ENCODE results near the gene MEIS2. TPM values are rescaled to one million over a fixed set of nuclear protein-coding genes. Genes with fewer than 3 reads are reported as not detected.

MEIS2 gene
- total RNA-seq, 1 experiment from 2014 or later = 59.3 TPM

DNA sequence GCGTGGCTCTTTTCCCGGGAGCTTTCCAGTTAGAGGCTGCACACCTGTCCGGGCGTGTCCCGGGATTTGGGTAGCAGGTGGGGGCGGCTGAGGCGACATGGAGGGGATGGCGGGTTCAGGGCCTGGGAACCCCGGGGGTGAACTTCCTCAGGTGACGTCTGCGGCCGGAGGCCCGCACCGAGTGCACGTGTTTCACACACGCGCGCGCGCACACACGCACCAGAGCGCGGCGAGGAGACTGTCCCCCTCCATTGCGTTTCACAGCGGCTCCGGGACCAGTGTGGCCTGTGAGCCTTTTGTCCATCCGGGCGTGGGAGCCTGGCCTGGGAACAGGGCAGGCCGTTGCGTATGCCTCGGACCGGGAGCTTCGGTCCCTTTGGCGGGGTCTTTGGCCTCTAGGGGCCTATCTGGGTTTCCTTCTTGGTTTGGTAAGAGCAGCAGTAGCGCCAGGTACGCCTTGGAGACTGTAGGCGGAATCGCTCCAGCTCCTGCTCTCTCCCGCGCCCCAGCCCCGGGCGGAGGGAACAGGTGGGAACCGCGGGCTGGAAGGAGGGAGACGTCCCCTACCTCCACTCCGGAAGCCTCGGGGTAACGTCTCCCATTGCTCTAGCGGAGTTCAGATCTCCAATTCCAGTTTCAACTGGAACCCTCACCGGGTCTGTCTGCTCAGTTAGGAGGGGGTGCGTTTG is 220.0 kb downstream of the MEIS2 start:
- no peak for DNase-seq (ENCODE audit: low spot score)

DNA sequence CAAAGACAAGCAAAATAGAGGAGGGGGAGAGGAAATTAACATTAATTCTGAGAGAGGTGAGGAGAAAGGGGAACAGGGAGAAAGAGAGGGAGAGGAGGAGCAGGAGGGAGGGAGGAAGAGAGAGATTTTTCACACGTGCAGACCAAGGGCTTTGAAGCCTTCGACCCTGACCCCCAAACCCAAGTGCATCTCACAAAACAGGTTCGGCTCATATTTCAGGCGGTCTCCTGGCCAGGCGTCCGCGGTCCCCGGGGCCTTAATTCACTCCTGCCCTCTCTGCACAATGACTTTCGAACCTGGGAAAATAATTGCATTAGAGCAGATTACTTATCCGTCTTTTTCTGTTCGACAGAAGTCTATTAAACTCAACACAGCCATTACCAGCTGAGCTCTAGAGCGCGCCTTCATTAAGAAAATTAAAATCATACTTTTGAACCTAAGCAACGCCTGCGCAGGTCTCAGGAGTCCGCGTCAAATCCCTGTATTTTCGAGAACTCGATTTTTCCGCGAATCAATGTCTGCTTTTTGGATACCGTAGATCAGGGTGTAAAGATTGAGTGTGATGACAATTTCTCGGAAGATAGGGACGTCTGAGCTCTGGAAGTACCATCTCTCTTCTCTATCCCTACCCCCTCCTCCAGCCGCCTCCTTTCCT is 220.7 kb downstream of the MEIS2 start:
- no peak for DNase-seq (ENCODE audit: low spot score)

DNA sequence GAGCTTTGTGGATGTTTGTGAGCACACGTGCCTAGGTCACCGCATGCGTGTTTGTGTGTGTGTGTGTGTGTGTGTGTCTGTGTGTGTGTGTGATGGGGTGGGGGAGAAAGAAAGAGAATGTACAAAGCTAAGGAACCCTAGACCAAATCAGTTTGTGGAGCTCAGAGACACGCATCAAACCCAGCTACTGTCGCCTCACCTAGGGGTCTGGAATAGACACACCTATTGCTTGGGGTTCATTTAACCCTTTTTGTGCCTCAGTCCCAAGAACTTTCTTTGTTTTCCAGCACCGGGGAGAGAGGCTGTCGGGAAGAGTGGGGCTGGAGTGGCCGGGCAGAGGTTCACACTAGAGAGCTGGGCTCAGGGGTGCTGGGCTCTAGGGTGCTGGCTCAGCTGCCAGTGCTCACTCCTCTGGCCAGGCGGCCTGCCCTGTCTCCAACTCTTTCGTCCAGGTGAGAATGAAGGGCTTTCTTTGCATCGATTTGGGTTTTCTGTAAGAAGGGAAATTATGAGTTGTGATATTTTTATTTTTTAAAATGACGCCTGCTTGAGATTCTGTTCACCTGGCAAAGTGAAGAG is 221.6 kb downstream of the MEIS2 start:
- DNase-seq (ENCODE audit: low spot score) = no peak

DNA sequence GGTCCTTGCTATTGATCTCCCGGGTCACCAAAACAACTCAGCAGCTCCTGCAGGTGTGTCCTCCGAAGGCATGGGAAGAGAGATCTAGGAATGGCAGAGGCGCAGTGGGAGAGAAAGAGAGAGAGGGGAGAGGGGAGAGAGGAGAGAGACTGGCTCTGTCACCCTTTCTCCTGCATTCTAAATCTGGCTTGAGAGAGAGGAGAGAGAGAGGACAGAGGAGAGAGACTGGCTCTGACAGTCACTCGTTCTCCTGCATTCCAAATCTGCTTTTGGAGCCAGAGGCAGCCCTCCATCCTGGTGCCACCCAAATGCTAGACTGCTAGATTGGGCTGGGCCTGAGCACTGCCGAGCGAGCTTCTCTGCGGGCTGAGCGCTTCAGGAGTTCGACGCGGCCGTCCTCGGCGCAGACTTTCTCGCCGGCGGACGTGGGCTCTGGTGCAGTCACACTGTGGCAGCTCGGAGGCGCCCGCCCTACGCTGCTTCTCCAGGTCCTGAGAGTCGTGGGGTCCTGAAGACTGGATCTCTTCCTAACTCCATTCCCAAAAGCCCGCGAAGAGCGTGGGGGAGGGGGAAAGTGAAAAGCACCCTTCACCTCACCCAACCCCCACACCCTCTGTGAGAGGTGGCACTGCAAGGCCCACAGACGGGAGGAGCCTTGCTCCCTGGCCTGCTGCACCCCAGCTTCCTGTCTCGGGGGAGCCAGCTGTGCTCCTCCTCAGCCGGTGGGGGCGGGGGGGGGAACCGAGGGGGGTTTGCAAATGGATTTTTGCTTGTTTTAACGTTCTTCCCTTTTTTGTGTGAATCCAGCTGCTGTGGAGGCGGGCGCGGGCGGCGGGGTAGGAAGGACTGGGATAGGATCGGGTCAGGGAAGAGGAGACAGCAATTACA is 222.3 kb downstream of the MEIS2 start:
- no peak for DNase-seq (ENCODE audit: low spot score)

DNA sequence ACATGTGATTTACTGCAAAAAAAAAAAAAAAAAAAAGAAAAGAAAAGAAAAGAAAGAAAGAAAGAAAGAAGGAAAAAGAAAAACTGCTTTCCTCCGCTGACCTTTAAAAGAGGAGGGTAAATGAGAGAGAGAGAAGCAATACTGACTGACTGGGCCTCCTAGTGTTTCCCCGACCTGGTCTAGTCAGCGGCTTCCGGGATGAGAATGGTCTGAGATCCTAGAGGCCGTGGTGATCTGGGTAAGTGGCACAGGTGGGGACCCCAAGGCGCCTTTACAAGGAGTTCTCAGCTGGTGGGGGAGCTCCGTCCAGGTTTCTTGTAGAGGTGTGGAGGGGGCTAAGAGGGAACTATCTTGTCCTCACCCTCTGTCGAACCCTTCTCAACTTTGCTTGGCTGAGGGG is 223.1 kb downstream of the MEIS2 start:
- DNase-seq (ENCODE audit: low spot score) = no peak

DNA sequence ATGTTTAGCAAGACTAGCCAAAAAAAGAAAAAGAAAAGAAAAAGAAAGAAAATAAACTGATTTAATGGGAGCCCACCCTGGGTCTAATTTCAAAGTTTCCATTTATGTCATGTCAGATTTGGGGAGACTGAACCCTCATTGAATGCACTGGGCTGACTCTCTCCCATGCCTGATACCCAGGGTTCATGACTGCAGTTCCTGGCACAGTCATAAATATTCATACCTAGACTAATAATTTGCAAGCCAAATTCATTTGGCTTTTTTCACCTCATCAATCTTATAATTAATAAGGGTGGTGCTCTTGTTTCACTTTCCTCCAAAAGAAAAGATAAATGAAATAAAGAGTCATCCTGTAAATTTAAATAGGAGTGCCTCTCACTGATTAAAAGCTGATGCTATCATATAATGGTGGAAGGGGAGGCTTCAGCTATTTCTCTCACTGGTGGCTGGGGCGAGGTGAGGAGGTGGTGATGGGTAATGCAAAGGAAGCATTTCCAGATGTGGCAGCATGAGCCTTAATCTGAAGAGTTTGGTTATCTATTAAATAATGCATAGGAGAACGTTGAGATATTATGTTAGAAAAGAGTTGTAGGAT is 224.5 kb downstream of the MEIS2 start:
- DNase-seq (ENCODE audit: low spot score) = no peak

DNA sequence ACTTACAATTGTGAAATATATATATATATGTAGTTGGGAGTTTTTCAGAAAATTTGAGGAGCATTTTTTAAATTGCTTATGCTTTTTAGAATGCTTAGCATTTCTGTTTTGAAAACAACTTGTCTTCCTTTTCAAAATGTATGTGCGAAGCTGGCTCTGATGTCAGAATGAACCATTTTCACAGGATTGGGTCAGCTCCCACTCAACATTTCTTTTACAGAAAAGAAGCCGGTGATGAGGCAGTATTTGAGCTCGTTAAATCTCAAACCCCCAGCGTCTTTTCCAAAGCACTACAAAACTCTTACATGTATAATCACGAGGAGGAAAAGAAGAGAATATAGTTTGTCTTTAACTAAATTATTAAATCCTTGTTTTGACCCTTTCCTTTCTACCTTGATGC is 225.4 kb downstream of the MEIS2 start:
- no peak for DNase-seq (ENCODE audit: low spot score)

DNA sequence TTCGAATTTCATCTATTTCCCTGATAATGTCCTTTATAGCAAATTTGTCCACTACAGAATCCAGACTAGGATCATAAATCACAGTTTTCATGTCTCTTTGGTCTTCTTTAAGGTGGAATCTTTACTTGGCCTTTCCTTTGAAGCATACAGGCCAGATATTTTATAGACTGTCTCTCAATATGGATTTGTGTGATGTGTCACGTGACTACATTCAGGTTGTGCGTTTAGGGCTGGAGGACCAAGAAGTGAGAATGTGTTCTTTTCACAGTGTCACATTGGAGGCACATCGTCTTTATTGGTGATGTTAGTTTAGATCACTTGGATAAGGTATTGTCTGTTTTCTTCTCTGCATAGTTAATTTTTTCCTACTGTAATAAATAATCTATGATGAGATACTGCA is 232.9 kb downstream of the MEIS2 start:
- DNase-seq (ENCODE audit: low spot score) = no peak

DNA sequence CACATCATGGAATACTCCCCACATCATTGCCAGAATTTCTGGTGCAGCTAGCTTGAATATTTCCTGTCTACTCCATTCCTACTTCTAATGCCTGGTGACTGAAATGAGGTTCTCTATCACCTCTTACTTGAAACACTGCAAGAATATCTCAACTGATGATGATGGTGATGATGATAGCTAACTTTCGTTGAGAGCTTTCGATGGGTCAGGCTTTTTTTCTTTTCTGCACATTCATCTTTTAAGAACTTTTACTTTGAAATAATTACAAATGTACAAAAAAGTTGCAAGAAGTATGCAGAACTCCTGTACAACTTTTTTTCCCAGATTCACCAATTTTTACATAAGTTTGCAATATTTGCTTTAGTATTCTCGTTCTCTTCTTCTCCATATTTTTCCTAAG is 233.5 kb downstream of the MEIS2 start:
- no peak for DNase-seq (ENCODE audit: low spot score)

DNA sequence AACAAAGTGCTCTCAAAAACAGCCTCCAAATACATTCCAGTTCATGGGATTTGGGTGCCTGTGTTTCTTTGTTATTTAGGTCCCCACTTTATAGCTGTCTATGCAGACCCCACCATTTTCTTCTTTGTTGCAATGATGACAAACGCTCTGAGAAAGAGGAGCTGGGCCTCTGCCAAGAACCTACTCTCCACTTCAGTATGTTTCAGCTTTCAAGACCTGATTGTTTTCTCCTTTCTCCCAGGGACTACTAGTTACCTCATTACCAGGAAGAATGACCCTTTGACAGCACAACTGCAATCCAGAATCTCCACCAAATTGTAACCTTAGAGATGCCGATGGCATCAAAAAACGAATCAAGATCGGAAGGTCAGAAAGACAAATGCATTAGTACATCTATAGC is 236.8 kb downstream of the MEIS2 start:
- DNase-seq (ENCODE audit: low spot score) = no peak

DNA sequence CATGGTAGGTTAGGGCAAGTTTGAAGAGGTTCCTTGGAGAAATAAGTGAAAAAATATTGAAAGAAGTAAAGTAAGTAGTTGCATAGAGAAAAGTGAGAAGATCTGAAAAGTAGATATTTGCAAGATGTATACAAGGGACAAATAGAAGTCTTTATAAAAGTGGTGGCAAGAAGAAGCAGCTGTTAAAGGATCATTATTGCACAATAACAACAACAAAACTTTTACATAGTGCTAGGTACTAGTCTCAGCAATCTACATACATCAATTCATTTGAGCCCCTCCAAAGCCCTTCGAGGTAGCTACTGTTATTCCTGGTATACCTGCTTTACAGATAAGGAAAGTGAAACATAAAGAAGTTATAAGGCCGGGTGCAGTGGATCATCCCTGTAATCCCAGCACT is 239.6 kb downstream of the MEIS2 start:
- DNase-seq (ENCODE audit: low spot score) = no peak

DNA sequence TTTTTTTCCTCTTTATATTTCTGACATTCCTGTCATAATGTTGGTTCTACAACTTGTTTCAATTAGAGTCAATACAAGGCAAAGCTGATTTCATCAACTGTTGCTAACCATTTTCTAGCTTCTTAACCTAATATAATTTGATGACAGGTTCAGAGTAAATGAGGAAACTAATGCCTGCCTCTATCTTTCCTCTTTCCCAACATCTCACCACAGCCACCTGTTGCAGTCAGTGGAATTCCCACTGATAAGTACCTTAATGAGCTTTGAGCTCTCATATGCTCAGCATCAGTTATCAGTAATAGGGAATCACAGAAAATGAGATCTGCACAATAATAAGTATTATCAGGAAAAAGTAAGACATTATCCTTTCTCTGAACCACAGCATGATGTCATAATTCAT is 241.9 kb downstream of the MEIS2 start:
- no peak for DNase-seq (ENCODE audit: low spot score)

DNA sequence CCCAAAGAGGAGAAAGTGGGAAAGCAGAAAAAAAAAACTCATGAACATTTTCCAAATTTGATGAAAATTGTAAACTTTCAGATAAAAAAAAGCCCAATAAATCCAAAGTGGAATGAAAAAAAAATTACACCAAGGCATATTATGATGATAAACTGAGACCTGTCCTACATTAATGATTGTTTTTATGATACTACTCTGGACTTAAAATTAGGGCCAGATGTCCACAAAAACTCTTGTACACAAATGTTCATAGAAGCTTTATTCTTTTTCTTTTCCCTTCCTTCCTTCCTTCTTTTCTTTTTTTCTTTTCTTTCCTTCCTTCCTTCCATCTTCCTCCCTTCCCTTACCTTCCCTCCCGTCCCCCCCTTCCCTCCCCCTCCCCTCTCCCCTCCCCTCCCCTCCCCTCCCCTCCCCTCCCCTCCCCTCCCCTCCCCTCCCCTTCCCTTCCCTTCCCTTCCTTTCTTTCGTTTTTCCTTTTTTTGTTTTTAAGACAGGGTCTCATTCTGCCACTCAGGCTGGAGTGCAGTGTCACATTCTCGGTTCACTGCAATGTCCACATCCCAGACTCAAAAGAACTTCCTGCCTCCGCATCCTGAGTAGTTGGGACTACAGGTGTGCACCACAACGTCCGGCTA is 243.9 kb downstream of the MEIS2 start:
- no peak for DNase-seq (ENCODE audit: low spot score)

DNA sequence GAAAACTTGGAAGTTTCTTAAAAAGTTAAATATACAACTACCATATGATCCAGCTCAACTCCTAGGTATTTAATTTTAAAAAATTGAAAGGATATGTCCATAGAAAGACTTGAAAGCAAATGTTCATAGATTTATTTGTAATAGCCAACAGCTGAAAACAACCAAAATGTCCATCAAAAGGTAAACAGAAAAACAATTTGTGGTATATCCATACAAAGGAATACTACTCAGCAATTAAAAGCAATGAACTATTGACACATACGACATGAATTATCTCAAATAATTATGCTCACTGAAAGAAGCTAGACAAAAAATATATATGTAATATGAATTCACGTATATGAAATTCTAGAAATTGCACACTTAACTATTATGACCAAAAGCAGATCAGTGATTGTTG is 249.5 kb downstream of the MEIS2 start:
- DNase-seq (ENCODE audit: low spot score) = no peak

DNA sequence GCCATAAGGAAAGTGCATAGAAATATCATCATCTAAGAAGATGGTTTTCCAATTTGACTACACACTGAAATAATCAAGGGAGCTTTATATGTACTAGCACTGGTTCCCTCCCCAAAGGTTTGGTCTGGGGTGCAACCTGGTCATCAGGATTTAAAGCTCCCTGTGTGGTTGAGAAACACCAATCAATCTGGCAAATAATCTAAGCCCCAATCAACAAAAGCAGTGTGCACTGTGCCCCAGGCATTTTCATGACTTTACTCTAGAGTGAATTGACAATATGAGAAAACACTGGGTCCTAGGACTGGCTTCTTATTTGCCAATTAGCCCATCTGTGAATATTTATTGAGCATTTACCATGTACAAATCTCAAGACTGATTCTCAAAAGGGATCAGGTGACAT is 255.1 kb downstream of the MEIS2 start:
- no peak for DNase-seq (ENCODE audit: low spot score)

DNA sequence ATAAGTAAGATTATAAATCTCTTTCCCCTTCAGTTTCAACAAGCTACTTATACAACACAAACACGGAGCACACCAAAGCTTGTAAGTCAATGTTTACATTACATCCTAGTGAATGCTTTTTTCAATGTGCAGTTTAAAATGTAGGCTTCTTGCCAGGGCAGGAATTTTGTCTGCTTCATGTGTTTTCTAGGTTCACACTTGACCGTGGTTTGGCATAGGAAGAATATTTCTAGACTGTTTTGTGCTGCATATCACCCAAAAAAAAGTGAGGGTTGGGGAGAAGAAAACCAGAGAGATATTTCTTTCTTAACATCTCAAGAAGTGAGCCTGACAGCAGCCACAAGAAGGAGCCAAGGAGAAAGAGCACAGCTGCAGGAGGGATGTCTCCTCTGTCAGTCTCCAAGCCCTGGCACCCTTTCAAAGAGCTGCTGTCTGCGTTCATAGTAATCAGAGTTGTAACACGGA is 255.8 kb downstream of the MEIS2 start:
- DNase-seq (ENCODE audit: low spot score) = peak; percentile 65

DNA sequence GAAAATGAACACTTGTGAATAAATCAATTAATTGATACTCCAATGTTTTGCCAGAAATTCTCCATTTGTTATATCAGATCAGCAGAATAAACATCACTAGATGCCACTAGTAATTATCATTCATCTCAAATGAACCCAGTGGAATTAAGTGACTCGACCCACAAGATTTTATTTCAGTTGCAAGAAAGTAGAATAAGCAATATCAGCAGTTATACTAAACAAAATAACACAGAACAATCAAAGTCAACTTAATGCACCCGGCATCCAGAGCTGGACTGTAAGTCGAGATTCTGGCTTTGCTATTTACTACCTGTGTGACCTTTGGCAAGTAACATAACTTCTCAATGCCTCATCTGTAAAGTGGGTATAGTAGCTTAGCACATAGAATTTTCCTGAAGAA is 256.5 kb downstream of the MEIS2 start:
- no peak for DNase-seq (ENCODE audit: low spot score)

DNA sequence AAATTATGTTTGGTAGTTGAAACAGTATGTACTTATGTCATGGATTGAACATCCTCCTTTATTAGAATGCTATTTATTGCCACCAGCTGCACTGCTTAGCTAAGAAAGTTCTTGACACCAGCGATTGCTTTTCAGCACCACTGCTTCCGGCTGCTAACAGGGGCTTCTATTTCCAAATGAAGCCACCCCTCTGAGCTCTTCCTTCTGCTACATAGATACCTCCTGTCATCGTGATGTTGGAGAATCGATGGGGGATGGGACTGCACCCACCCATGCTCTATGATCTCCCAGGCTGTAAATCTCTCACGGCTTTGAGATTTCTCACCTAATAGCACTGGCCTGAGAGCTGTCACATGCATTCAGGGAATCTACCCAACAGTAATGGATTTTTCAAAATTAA is 259.2 kb downstream of the MEIS2 start:
- no peak for DNase-seq (ENCODE audit: low spot score)

Measured in HT-29 (cell line).